IMR-90 (cell line): ENCODE measurements around the gene B3GALNT1. TPM values are rescaled to one million over a fixed set of nuclear protein-coding genes. Genes with fewer than 3 reads are reported as not detected.

Experiments used
- ATAC-seq: fragments of 200-7000 bp; cut with Tn5 transposase; 2 replicates; pipeline ENCODE4 v1.9.1; 2020; ENCODE audit warnings: low read depth, mild to moderate bottlenecking, moderate library complexity
- BruUV-seq: library from RNA; stranded (reverse); fragments of 400-500 nt; replicated peaks from 2 replicates; lab custom pipeline; 2021; lab: Mats Ljungman, UMichigan
- CTCF ChIA-PET: fragments of 300-600 bp; formaldehyde crosslinking; extraction: SDS; loops from one replicate; lab custom pipeline; 2021; ENCODE audit warnings: antibody characterized with exemption; lab: Yijun Ruan, JAX
- POLR2A ChIA-PET: fragments of 300-600 bp; sonication (Branson Sonifier 250); formaldehyde crosslinking; loops from one replicate; lab custom pipeline; 2022; ENCODE audit warnings: antibody characterized with exemption; ENCODE audit not compliant: unreplicated experiment; lab: Charles Lee
- DNase-seq: peaks from one replicate; pipeline ENCODE4 v3.0.0; 2013
- H2AFZ ChIP-seq: replicated peaks from 2 replicates; pipeline ENCODE3; 2013; ENCODE audit warnings: low read length, mild to moderate bottlenecking; ENCODE audit not compliant: poor library complexity
- H2AK5ac ChIP-seq: 2 replicates; pipeline ENCODE4 v1.6.1; 2013; ENCODE audit warnings: low read depth, low read length, inconsistent platforms
- H2AK9ac ChIP-seq: replicated peaks from 2 replicates; pipeline ENCODE3; 2013; ENCODE audit warnings: mild to moderate bottlenecking, low read depth, low read length, moderate library complexity; ENCODE audit not compliant: poor library complexity
- H2BK120ac ChIP-seq: 2 replicates; pipeline ENCODE4 v1.6.1; 2013; ENCODE audit warnings: low read depth, low read length, inconsistent platforms
- H2BK15ac ChIP-seq: 3 replicates; pipeline ENCODE4 v1.6.1; 2013; ENCODE audit warnings: low read depth, low read length, inconsistent platforms
- H2BK20ac ChIP-seq: 2 replicates; pipeline ENCODE4 v1.6.1; 2013; ENCODE audit warnings: low read depth, mild to moderate bottlenecking, inconsistent platforms, low read length, moderate library complexity
- H2BK5ac ChIP-seq: 2 replicates; pipeline ENCODE4 v1.6.1; 2013; ENCODE audit warnings: mild to moderate bottlenecking, low read depth, low read length, inconsistent platforms; ENCODE audit not compliant: poor library complexity, severe bottlenecking
- H3K14ac ChIP-seq: replicated peaks from 2 replicates; pipeline ENCODE4 v1.6.1; 2013; ENCODE audit warnings: low read depth, low read length, inconsistent platforms
- H3K18ac ChIP-seq: 2 replicates; pipeline ENCODE4 v1.6.1; 2013; ENCODE audit warnings: low read depth, low read length, control low read depth
- H3K23ac ChIP-seq: 2 replicates; pipeline ENCODE4 v1.6.1; 2013; ENCODE audit warnings: low read depth, low read length, inconsistent platforms
- H3K27ac ChIP-seq: 2 replicates; pipeline ENCODE4 v1.5.1; 2013; ENCODE audit warnings: mild to moderate bottlenecking, control low read depth, low read length; ENCODE audit not compliant: insufficient read depth
- H3K27me3 ChIP-seq: 2 replicates; pipeline ENCODE4 v1.6.1; 2013; ENCODE audit warnings: low read length; ENCODE audit not compliant: control insufficient read depth, insufficient read depth
- H3K36me3 ChIP-seq: 2 replicates; pipeline ENCODE4 v1.6.1; 2013; ENCODE audit warnings: low read length, mixed read lengths; ENCODE audit not compliant: control insufficient read depth, insufficient read depth
- H3K4ac ChIP-seq: 2 replicates; pipeline ENCODE4 v1.6.1; 2013; ENCODE audit warnings: low read depth, low read length, inconsistent platforms
- H3K4me1 ChIP-seq: 2 replicates; pipeline ENCODE4 v1.6.1; 2013; ENCODE audit warnings: low read length, mixed read lengths; ENCODE audit not compliant: control insufficient read depth, insufficient read depth
- H3K4me2 ChIP-seq: 2 replicates; pipeline ENCODE4 v1.6.1; 2013; ENCODE audit warnings: low read depth, mild to moderate bottlenecking, control low read depth, low read length, moderate library complexity
- H3K4me3 ChIP-seq: 2 replicates; pipeline ENCODE4 v1.5.1; 2013; ENCODE audit warnings: low read depth, mild to moderate bottlenecking, control low read depth, low read length, moderate library complexity; ENCODE audit not compliant: insufficient read depth
- H3K56ac ChIP-seq: 2 replicates; pipeline ENCODE4 v1.6.1; 2013; ENCODE audit warnings: low read length, inconsistent platforms; ENCODE audit not compliant: insufficient read depth; ENCODE audit errors: extremely low read depth
- H3K79me1 ChIP-seq, 2 experiments: 2 replicates each; pipeline ENCODE4 v1.6.1; 2013; ENCODE audit warnings: low read length in 2 of 2, inconsistent platforms in 1 of 2, low read depth in 1 of 2
- H3K9ac ChIP-seq: 2 replicates; pipeline ENCODE4 v1.6.1; 2013; ENCODE audit warnings: low read depth, low read length, control low read depth
- H3K9me1 ChIP-seq: 2 replicates; pipeline ENCODE4 v1.6.1; 2013; ENCODE audit warnings: low read length, inconsistent platforms; ENCODE audit not compliant: insufficient read depth
- H3K9me3 ChIP-seq: 2 replicates; pipeline ENCODE4 v1.6.1; 2013; ENCODE audit warnings: low read length; ENCODE audit not compliant: control insufficient read depth, insufficient read depth
- H4K20me1 ChIP-seq: 2 replicates; pipeline ENCODE4 v1.6.1; 2013; ENCODE audit warnings: low read length, inconsistent platforms; ENCODE audit not compliant: insufficient read depth
- H4K5ac ChIP-seq: 2 replicates; pipeline ENCODE4 v1.6.1; 2013; ENCODE audit warnings: mild to moderate bottlenecking, low read depth, low read length, control low read depth
- H4K8ac ChIP-seq, 2 experiments: 2 replicates each; pipeline ENCODE4 v1.6.1; 2013; ENCODE audit warnings: low read depth in 2 of 2, low read length in 2 of 2, control low read depth in 1 of 2, inconsistent platforms in 1 of 2
- H4K91ac ChIP-seq: 2 replicates; pipeline ENCODE4 v1.6.1; 2013; ENCODE audit warnings: low read depth, low read length, inconsistent platforms; ENCODE audit not compliant: insufficient read depth
- MAZ ChIP-seq: IDR thresholded peaks from 2 replicates; pipeline ENCODE4 v1.6.1; 2012; ENCODE audit warnings: low read depth, mild to moderate bottlenecking, low read length, improper control_type of control experiment, moderate library complexity, borderline replicate concordance
- MXI1 ChIP-seq: IDR thresholded peaks from 2 replicates; pipeline ENCODE4 v1.6.1; 2012; ENCODE audit warnings: low read depth, mild to moderate bottlenecking, low read length, moderate library complexity, borderline replicate concordance
- RCOR1 ChIP-seq: IDR thresholded peaks from 2 replicates; pipeline ENCODE4 v1.6.1; 2012; ENCODE audit warnings: mild to moderate bottlenecking, low read length, improper control_type of control experiment; ENCODE audit not compliant: insufficient replicate concordance
- SMC3 ChIP-seq: fragments of 150-350 bp; IDR thresholded peaks from 2 replicates; pipeline ENCODE4 v1.6.1; 2016; ENCODE audit warnings: low read depth, mild to moderate bottlenecking, antibody characterized with exemption, low read length, moderate library complexity
- WGBS, 2 experiments: methylation state at CpG; one replicate each; pipeline versions ENCODE4 v1.1.5 to v1.1.7; 2013; ENCODE audit warnings: missing lambda C conversion rate in 2 of 2; ENCODE audit not compliant: insufficient read length in 1 of 2; ENCODE audit errors: extremely low coverage in 2 of 2; 5-methylcytosine and 5-hydroxymethylcytosine counted together
- dilution Hi-C: fragments of 300-500 bp; cut with HindIII; formaldehyde crosslinking; loops from one replicate; pipeline ENCODE4 v1.14.3; 2018; ENCODE audit warnings: low sequenced_read_pairs; ENCODE audit not compliant: unreplicated experiment
- in situ Hi-C: fragments of 300-500 bp; cut with MboI; formaldehyde crosslinking; loops from 3 replicates; pipeline ENCODE4 v1.14.3; 2019; ENCODE audit warnings: low sequenced_read_pairs, inconsistent platforms, mixed read lengths
- intact Hi-C: fragments of 100-400 bp; cut with micrococcal nuclease; formaldehyde crosslinking; loops from 2 replicates; pipeline ENCODE4 v1.10.0; 2022
- polyA plus RNA-seq, 3 experiments: library from polyadenylated mRNA; depleted of rRNA; stranded (reverse); fragments of >200 nt; gene quantifications; 2 replicates each; pipeline ENCODE4 v1.2.3, GENCODE V29; 2012; ENCODE audit warnings: low replicate concordance in 1 of 3
- total RNA-seq: library from RNA; depleted of rRNA; stranded (reverse); fragments of >200 nt; gene quantifications from 2 replicates; pipeline ENCODE4 v1.2.3, GENCODE V29; 2012
- TF ChIP-seq, protein P1 (sequence below): conservative IDR thresholded peaks from 2 replicates; pipeline ENCODE4 v1.5.1; 2012; ENCODE audit warnings: mild to moderate bottlenecking, low read depth, low read length, improper control_type of control experiment

Gene B3GALNT1
- total and polyA plus RNA-seq, 2 of the 4 experiments (the other 2 are of a cell fraction), result 5.6 to 8.2 TPM

- TF ChIP-seq MXI1 (no peak), SMC3 (no peak), RCOR1 (no peak)
Observed at GRCh38 chr3:161104561-161105551, at the start of gene B3GALNT1 (continued).

DNA sequence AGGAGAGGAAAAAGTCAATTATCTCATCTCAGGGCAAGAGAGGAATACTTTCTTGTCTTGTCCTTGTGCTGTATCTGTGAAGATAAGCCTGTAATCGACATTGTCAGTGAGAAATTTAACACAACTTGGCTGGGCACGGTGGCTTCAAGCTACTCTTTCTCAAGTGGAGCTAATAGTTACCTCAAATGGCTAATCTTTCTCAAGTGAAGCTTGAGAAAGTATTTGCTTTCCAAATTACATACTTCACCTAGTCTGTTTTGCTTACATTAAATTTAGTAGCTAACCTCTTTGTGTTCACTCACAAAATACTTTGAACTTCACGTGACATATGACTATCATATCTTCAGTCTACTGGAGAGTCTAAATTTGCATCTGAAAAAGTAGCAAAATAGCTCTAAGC lies 48.3 kb upstream of the B3GALNT1 start:
- Histone ChIP-seq H3K9me3 (no peaks in the 10 kb centered on the region), H3K4me1 (no peaks in the 10 kb centered on the region), H3K23ac (no peak overlapping the region), H3K9me1 (no peaks in the 10 kb centered on the region), H2AFZ (no peak overlapping the region), H2AK5ac (no peak overlapping the region), H3K4me2 (no peak overlapping the region), H4K5ac (no peak overlapping the region), H3K27ac (no peak overlapping the region), H3K18ac (no peak overlapping the region), H4K20me1 (no peaks in the 10 kb centered on the region), H2BK5ac (no peak overlapping the region), H3K56ac (no peak overlapping the region), H3K79me1 (no peaks in the 10 kb centered on the region), H2BK20ac (no peak overlapping the region), H2BK15ac (no peak overlapping the region), H3K27me3 (no peaks in the 10 kb centered on the region), H4K91ac (no peak overlapping the region), H3K4ac (no peak overlapping the region), H3K36me3 (no peaks in the 10 kb centered on the region), H3K14ac (no peak overlapping the region), H3K4me3 (no peak overlapping the region), H2BK120ac (no peak overlapping the region), H3K9ac (no peak overlapping the region), H2AK9ac (no peak overlapping the region), H4K8ac (no peak overlapping the region)
- no TSS peak for BruUV-seq
- DNase-seq, result no peak
- in situ Hi-C loops, result no loop called here
- intact Hi-C loops, result no loop called here
- ATAC-seq, result no peak
- dilution Hi-C loops, result no loop called here
- TF ChIP-seq, protein P1, sequence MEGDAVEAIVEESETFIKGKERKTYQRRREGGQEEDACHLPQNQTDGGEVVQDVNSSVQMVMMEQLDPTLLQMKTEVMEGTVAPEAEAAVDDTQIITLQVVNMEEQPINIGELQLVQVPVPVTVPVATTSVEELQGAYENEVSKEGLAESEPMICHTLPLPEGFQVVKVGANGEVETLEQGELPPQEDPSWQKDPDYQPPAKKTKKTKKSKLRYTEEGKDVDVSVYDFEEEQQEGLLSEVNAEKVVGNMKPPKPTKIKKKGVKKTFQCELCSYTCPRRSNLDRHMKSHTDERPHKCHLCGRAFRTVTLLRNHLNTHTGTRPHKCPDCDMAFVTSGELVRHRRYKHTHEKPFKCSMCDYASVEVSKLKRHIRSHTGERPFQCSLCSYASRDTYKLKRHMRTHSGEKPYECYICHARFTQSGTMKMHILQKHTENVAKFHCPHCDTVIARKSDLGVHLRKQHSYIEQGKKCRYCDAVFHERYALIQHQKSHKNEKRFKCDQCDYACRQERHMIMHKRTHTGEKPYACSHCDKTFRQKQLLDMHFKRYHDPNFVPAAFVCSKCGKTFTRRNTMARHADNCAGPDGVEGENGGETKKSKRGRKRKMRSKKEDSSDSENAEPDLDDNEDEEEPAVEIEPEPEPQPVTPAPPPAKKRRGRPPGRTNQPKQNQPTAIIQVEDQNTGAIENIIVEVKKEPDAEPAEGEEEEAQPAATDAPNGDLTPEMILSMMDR, result no peak
- TF ChIP-seq MAZ, result no peak
- 57% methylated on average over 1 of the region's 3 CpGs; no CpG with 5 or more reads in 1 of the 2 experiments for WGBS, 2 experiments
- POLR2A ChIA-PET, result no interaction called here
- CTCF ChIA-PET, result no interaction called here
